HG03066 (cell line): ENCODE results near the gene FAF1.
A peak's percentile ranks its signal among the peaks of the same experiment; 100 is the strongest.
"Not testable (repeated sequence)": the region's sequence is repeated elsewhere in the genome, so short reads cannot be mapped to it uniquely, and the experiment has no call there.

Experiments
- ATAC-seq: cut with Tn5 transposase; IDR thresholded peaks from one replicate; pipeline ENCODE4 v1.9.1; 2021; ENCODE audit warnings: low read depth; ENCODE audit not compliant: unreplicated experiment

FAF1 gene

GRCh38 chr1:50603274-50604271 lies 356.5 kb downstream of the FAF1 start:
- peak; percentile 60 for ATAC-seq

GRCh38 chr1:50599546-50599945 lies 360.5 kb downstream of the FAF1 start:
- no peak for ATAC-seq

GRCh38 chr1:50595874-50596273 lies 364.2 kb downstream of the FAF1 start:
- no peak for ATAC-seq

GRCh38 chr1:50593515-50593914 lies 366.6 kb downstream of the FAF1 start:
- no peak for ATAC-seq

GRCh38 chr1:50591598-50591997 lies 368.5 kb downstream of the FAF1 start:
- ATAC-seq = no peak

- ATAC-seq = no peak
These were observed 377.7 kb downstream of the FAF1 start for GRCh38 chr1:50582346-50582745.

GRCh38 chr1:50570066-50570468 lies 390.0 kb downstream of the FAF1 start:
- no peak for ATAC-seq

- no peak for ATAC-seq
These were observed 391.3 kb downstream of the FAF1 start for GRCh38 chr1:50568782-50569181.

GRCh38 chr1:50566405-50566804 lies 393.7 kb downstream of the FAF1 start:
- ATAC-seq = no peak

- no peak for ATAC-seq
These were observed 395.6 kb downstream of the FAF1 start for GRCh38 chr1:50564417-50564816.

- no peak for ATAC-seq
These were observed 398.0 kb downstream of the FAF1 start for GRCh38 chr1:50562106-50562505.

GRCh38 chr1:50559421-50559820 lies 400.6 kb downstream of the FAF1 start:
- ATAC-seq = no peak

- ATAC-seq = no peak
These were observed 406.1 kb downstream of the FAF1 start for GRCh38 chr1:50553921-50554320.

GRCh38 chr1:50548243-50548642 lies 411.8 kb downstream of the FAF1 start:
- no peak for ATAC-seq

GRCh38 chr1:50542362-50542761 lies 417.7 kb downstream of the FAF1 start:
- no peak for ATAC-seq

- no peak for ATAC-seq
These were observed 421.6 kb downstream of the FAF1 start for GRCh38 chr1:50538476-50538875.

GRCh38 chr1:50531601-50532000 lies 428.5 kb downstream of the FAF1 start:
- ATAC-seq = no peak

- no peak for ATAC-seq
These were observed 429.0 kb downstream of the FAF1 start for GRCh38 chr1:50531027-50531426.

GRCh38 chr1:50529510-50529909 lies 430.6 kb downstream of the FAF1 start:
- ATAC-seq = no peak

- not testable (repeated sequence) for ATAC-seq
These were observed 432.1 kb downstream of the FAF1 start for GRCh38 chr1:50527987-50528320.

GRCh38 chr1:50527249-50527986 lies 432.6 kb downstream of the FAF1 start:
- peak; percentile 54 for ATAC-seq

- ATAC-seq = no peak
These were observed 433.6 kb downstream of the FAF1 start for GRCh38 chr1:50526431-50526830.
